SIG-M5 (cell line): Measurements from ENCODE around the gene DKK3.

Source experiments
- DNase-seq: peaks from one replicate; lab custom pipeline; 2025; lab: John Stamatoyannopoulos, UW

Gene DKK3

GRCh38 chr11:11966826-11967668, 41.4 kb downstream of the DKK3 start:
- no peak for DNase-seq

- DNase-seq = no peak
Observed at GRCh38 chr11:11966354-11966741, 42.1 kb downstream of the DKK3 start.

- no peak for DNase-seq
Observed at GRCh38 chr11:11965656-11966353, 42.6 kb downstream of the DKK3 start.

DNA sequence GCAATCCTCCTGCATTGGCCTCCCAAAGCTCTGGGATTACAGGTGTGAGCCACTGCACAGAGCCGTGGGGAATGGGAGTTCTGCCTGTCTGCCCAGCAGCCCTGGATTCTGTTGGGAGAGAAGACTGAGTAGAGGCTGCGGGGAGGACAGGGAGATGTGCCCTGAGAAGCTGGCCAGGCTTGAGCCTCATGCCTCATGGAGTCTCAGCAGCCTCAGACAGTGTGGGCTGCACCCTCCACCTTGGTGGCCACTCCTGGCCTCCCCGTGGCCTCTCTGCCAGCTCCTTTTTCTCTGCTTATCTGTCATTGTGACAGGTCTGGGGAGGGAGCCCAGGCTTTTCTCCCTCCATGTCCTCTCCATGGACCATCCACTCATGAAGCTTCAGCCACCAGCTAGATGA, 43.2 kb downstream of the DKK3 start:
- DNase-seq = no peak

GRCh38 chr11:11964774-11965150, 43.7 kb downstream of the DKK3 start:
- DNase-seq = no peak

DNA sequence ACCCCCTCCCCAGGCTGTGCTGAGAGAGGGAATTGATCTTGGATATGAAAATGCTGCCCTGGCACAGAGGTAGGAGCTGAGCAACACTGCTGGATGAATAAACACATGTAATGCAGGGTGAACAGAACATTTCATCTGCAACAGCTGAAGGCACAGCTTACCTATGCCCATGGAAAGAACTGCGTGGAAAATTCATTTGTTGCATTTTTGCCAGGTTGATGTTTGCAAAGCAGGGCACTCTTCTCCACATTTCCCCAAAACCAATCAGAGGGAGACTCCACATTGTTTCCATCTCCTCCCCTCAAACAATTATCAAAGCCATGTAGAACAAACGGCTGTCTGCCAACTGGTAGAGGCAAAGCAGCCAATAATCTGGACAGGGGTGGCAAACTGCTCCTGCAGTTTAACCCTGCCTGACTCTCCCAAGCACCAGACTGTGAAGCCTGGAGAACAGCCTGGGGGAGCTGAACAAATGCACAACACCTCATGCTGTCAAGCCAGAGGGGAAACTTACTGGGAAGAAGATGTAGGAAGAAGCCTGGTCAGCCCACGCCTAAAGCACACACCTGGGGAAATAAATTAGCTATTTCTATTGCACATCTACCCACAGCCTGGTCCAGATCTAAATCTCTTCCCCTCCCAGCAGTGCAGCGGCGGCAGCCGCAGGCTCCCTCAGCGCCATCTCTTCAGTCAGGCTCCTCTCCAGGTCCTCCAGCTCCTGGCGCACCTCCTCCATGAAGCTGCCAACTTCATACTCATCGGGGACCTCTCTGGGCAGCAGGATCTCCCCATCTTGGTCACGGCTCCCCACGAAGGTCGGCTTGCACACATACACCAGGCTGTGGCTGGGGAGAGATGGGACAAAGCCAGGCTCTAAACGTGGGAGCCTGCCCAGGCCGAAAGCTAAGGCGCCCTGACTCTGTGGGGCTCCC, 44.3 kb downstream of the DKK3 start:
- DNase-seq = no peak

GRCh38 chr11:11963067-11963466, 45.4 kb downstream of the DKK3 start:
- DNase-seq = no peak

DNA sequence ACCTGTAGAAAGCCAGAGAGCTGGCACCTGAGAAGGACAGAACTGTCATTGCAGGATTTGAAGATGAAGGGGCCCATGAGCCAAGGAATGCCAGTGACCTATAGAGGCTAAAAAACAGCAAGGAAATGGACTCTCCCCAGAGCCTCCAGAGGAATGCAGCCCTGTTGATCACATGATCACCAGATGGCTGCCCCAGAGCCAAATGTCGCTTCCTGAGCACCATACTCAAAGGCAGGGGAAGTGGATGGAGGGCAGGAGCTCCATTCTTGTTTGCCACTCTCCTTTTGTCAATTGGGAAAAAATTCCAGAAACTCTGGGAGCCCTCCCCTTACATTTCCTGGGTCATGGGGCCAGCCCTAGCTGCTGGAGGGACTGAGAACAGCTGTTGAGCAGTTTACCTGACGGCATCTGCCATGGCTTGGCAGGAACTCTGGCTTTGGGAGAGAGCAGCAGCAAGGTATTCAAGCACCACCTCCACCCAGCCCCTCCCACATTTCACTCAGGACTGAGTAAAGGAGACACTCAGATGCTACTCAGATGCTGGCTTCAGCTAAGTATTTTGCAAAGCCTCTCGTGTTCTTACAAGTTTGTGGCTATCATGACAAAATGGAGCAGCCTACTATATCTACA, 46.9 kb downstream of the DKK3 start:
- DNase-seq = no peak

DNA sequence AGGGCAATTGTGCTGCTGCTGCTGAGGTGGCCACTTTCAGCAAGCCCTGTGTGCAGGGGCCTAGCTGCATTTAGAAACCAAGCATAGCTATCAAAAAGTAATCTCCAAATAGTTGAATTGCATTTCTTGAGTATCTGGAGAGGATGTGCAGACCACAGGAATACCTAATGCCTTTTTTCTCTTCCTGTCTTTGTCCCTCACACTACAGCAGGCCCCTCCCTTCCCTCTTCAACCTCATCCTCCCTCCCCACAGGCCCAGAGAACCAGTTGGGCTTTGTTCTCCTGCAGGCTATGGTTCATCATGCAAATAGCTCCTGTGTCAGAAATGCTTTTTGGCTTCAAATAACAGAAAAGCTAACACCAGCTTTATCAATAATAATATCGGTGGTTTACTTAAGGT, 47.7 kb downstream of the DKK3 start:
- DNase-seq = no peak

DNA sequence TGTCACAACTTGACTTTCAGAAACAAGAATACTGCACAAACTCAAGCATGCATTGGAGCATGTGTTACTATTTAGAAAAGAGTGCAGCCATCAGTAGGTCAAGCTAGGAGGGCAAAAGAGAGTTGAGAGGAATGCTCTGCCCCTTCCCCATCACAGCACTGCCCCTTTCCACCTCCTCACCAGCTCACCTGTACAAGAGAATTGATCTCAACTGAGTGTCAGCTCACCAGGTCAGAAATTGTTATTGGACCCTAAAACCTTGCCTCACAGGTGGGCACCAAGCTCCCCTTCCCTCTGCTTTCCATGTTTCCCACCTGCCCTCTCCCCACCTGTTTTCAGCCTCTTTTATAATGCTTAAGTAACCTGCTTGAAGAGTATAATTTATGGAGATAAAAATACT, 48.8 kb downstream of the DKK3 start:
- no peak for DNase-seq

- no peak for DNase-seq
Observed at GRCh38 chr11:11958403-11959231, 49.8 kb downstream of the DKK3 start.

DNA sequence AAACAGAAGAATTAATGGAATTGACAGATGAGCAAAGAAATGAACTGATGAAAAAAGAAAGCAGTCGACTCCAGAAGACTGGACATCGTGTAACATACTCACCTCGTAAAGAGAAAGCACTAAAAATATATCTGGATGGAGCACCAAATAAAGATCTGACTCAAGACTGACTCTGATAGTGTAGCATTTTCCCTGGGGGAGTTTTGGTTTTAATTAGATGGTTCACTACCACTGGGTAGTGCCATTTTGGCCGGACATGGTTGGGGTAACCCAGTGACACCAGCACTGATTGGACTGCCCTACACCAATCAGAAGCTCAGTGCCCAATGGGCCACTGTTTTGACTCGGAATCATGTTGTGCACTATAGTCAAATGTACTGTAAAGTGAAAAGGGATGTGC, 52.4 kb downstream of the DKK3 start:
- no peak for DNase-seq

DNA sequence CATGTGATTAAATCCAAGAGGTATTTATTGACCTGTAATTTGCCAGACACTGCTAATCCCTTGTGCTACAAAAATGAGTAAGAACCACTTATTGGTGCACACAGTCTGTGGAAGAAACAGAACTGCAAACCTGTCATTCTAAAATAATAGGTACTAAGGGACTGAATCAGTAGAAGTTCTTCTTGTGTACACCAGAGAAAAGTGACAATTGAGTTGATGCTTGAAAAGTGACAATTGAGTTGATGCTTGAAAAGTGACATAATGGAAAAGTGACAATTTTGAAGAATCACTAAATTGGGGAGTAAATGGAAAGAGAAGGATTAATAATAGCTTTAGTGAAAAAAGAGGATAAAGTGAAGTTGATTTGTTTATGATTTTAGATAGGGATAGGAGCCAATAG, 56.4 kb downstream of the DKK3 start:
- DNase-seq = no peak

GRCh38 chr11:11949482-11949881, 58.9 kb downstream of the DKK3 start:
- no peak for DNase-seq

- no peak for DNase-seq
Observed at GRCh38 chr11:11948242-11948947, 60.0 kb downstream of the DKK3 start.

DNA sequence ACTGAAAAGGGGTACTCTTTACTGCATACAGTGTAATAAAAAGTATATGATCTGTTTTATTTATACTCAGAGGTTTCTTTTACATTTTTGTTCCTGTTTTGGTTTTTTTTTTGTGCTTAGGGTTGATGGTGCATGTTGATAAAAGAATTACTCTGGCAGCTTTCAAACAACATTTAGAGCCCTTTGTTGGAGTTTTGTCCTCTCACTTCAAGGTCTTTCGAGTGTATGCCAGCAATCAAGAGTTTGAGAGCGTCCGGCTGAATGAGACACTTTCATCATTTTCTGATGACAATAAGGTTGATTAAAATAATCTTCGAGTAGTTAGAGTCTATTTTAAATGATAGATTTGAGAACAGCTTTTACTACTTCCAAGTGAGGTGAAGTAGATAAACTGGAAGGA, 60.6 kb downstream of the DKK3 start:
- no peak for DNase-seq

GRCh38 chr11:11946878-11947277, 61.5 kb downstream of the DKK3 start:
- DNase-seq = no peak

DNA sequence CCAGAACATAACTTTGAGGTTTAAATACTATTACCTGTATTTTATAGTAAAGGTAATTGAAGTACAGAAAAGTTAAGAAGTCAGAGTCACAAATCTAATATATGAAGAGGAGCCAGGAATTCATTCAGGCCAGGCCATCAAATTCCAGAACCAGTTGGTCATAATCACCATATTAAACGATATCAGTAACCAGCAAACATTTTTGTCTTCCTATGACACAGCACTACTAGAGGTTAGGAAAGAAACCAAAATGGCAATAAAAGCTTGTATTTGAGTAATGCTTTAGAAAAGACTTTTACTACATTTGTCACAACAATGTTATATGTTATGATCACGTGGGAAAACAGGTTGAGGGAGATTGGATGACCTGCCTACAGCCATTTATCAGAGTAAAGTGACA, 62.2 kb downstream of the DKK3 start:
- DNase-seq = no peak

DNA sequence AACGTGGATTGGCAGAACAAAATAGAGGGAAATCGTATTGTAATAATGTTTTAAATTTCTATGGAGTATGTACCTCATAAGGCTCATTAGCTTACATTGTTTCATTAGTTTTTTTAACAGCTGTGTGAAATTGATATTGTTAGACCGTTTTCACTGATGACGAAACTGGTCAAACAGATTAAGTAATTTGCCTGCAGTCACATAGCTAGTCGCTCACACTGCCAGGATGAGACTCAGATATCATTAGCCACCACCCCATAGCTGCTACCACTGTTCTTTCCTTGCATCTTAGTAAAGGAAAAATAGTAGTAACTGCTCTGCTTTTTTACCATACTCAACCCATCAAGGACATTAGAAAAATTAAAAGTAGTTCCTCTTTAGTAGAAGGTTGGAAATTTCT, 64.0 kb downstream of the DKK3 start:
- no peak for DNase-seq

DNA sequence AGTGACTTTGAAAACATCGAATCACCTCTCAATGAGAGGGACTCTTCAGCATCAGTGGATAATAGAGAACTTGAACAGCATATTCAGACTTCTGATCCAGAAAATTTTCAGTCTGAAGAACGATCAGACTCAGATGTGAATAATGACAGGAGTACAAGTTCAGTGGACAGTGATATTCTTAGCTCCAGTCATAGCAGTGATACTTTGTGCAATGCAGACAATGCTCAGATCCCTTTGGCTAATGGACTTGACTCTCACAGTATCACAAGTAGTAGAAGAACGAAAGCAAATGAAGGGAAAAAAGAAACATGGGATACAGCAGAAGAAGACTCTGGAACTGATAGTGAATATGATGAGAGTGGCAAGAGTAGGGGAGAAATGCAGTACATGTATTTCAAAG, 65.8 kb downstream of the DKK3 start:
- DNase-seq = no peak

- no peak for DNase-seq
Observed at GRCh38 chr11:11940551-11940950, 67.9 kb downstream of the DKK3 start.
